ENCODE data around the gene LIMS3. TPM values are rescaled to one million over a fixed set of nuclear protein-coding genes. Genes with fewer than 3 reads are reported as not detected.
"Not testable (repeated sequence)": the region's sequence is repeated elsewhere in the genome, so short reads cannot be mapped to it uniquely, and the experiment has no call there.

LIMS3 gene
- total and polyA plus RNA-seq, 3 experiments from 2014 or later = 0.91 to 1.7 (median 1.5) TPM

DNA sequence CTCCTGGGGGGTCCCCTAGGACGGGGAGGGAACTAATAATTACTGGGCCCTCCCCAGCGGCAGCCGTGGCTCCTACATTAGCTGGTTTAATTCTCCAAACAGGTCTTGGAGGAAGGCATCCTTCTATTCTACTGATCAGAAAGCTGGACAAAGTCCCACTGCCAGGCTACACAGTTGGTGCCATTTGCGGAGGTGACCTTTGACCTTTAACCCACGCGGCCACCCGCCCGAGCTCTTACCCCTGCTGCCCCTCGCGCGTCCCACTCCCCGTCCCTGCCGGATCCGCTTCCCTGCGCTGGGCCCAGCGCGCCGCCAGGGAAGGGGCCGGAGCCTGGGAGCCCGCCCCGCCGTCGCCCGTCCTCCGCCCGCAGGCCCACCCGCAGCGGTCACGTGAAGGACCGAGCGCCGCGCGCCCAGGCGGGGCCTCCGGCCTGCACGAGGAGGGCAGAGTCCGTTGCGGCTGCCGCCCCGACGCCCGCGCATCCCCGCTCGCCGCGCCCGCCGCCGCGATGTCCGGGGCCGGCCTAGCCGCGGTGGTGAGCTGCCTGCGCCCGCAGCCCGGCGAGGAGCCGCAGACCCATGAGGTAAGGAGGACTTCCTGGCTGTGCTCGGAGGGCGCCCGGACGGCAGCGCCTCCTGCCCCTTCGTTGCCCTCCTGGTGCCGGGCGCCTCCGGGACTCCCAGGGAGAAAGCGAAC lies 48.9 kb downstream of the LIMS3 start:
- DNase-seq; H3K27ac ChIP-seq (ENCODE audit: low read depth, low read length); H3K4me1 Mint-ChIP-seq; H3K9me3 ChIP-seq (ENCODE audit: low read length); H3K4me3 ChIP-seq (ENCODE audit: low read length); CTCF ChIA-PET; H3K27me3 Mint-ChIP-seq; H3K4me3 Mint-ChIP-seq; H3K36me3 Mint-ChIP-seq; H3K27me3 ChIP-seq (ENCODE audit: insufficient read depth, low read length, poor library complexity, severe bottlenecking); H3K4me1 ChIP-seq (ENCODE audit: insufficient read depth, low read length); H3K9me3 Mint-ChIP-seq; H3K27ac Mint-ChIP-seq; POLR2A ChIA-PET; H3K36me3 ChIP-seq (ENCODE audit: insufficient read depth, low read length): not testable (repeated sequence)

GRCh38 chr2:109947959-109948520 lies 49.6 kb downstream of the LIMS3 start:
- H3K9me3 ChIP-seq (ENCODE audit: low read length); H3K4me3 ChIP-seq (ENCODE audit: low read length); CTCF ChIA-PET; H3K27ac Mint-ChIP-seq; H3K4me3 Mint-ChIP-seq; H3K27me3 Mint-ChIP-seq; H3K27me3 ChIP-seq (ENCODE audit: insufficient read depth, low read length, poor library complexity, severe bottlenecking); POLR2A ChIA-PET; H3K36me3 Mint-ChIP-seq; H3K4me1 ChIP-seq (ENCODE audit: insufficient read depth, low read length); H3K4me1 Mint-ChIP-seq; H3K27ac ChIP-seq (ENCODE audit: low read depth, low read length); DNase-seq; H3K9me3 Mint-ChIP-seq; H3K36me3 ChIP-seq (ENCODE audit: insufficient read depth, low read length): not testable (repeated sequence)

DNA sequence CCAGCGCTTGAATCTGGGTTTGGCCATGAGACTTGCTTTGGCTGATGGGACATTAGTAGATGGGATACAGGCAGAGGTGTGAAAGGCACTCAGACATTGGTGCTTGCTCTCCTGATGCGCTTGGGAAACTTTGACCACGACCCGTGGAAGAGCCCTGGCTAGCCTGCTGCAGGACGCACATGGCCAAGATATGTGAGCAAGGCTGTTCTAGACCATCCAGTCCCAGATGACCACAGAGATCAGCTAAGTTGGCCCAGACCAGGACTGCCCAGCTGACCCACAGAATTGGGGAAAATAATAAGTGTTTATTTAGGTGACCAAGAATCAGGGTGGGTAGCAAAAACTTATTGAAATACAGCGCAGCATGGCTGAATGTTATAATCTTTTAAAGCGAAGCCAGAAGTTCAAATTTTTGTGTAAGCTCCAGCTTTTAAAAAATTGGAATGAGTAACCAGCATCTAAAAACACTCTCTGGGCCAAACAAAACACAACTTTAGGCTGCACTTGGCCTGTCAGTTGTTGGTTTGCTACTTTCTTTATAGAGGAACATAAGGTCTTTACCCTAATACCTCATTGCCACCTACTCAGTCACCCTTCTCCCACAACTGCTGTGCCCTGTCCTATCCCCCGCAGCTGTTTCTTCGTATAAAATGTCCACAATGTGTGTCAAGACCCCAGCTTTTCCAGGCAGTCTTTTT lies 51.8 kb downstream of the LIMS3 start:
- CTCF ChIA-PET; H3K27me3 Mint-ChIP-seq; H3K36me3 Mint-ChIP-seq; H3K9me3 Mint-ChIP-seq; H3K27ac Mint-ChIP-seq; POLR2A ChIA-PET; H3K9me3 ChIP-seq (ENCODE audit: low read length); H3K4me3 Mint-ChIP-seq; H3K27me3 ChIP-seq (ENCODE audit: insufficient read depth, low read length, poor library complexity, severe bottlenecking); H3K4me1 Mint-ChIP-seq; H3K4me1 ChIP-seq (ENCODE audit: insufficient read depth, low read length); DNase-seq; H3K36me3 ChIP-seq (ENCODE audit: insufficient read depth, low read length); H3K4me3 ChIP-seq (ENCODE audit: low read length); H3K27ac ChIP-seq (ENCODE audit: low read depth, low read length): not testable (repeated sequence)

GRCh38 chr2:109963942-109964341 lies 65.5 kb downstream of the LIMS3 start:
- H3K27me3 Mint-ChIP-seq; H3K4me1 ChIP-seq (ENCODE audit: insufficient read depth, low read length); H3K4me3 ChIP-seq (ENCODE audit: low read length); H3K4me3 Mint-ChIP-seq; DNase-seq; H3K36me3 ChIP-seq (ENCODE audit: insufficient read depth, low read length); H3K4me1 Mint-ChIP-seq; CTCF ChIA-PET; POLR2A ChIA-PET; H3K9me3 ChIP-seq (ENCODE audit: low read length); H3K27ac Mint-ChIP-seq; H3K9me3 Mint-ChIP-seq; H3K27ac ChIP-seq (ENCODE audit: low read depth, low read length); H3K36me3 Mint-ChIP-seq; H3K27me3 ChIP-seq (ENCODE audit: insufficient read depth, low read length, poor library complexity, severe bottlenecking): not testable (repeated sequence)

GRCh38 chr2:109965482-109965881 lies 67.0 kb downstream of the LIMS3 start:
- H3K27me3 ChIP-seq (ENCODE audit: insufficient read depth, low read length, poor library complexity, severe bottlenecking); H3K4me1 Mint-ChIP-seq; H3K36me3 ChIP-seq (ENCODE audit: insufficient read depth, low read length); H3K27ac Mint-ChIP-seq; H3K27ac ChIP-seq (ENCODE audit: low read depth, low read length); H3K4me1 ChIP-seq (ENCODE audit: insufficient read depth, low read length); H3K9me3 Mint-ChIP-seq; CTCF ChIA-PET; H3K36me3 Mint-ChIP-seq; H3K27me3 Mint-ChIP-seq; H3K4me3 ChIP-seq (ENCODE audit: low read length); H3K9me3 ChIP-seq (ENCODE audit: low read length); POLR2A ChIA-PET; DNase-seq; H3K4me3 Mint-ChIP-seq: not testable (repeated sequence)

- CTCF ChIA-PET; H3K27me3 ChIP-seq (ENCODE audit: insufficient read depth, low read length, poor library complexity, severe bottlenecking); H3K27ac ChIP-seq (ENCODE audit: low read depth, low read length); H3K27me3 Mint-ChIP-seq; DNase-seq; H3K4me1 Mint-ChIP-seq; H3K4me3 Mint-ChIP-seq; H3K4me3 ChIP-seq (ENCODE audit: low read length); H3K27ac Mint-ChIP-seq; H3K36me3 Mint-ChIP-seq; H3K9me3 ChIP-seq (ENCODE audit: low read length); H3K36me3 ChIP-seq (ENCODE audit: insufficient read depth, low read length); POLR2A ChIA-PET; H3K4me1 ChIP-seq (ENCODE audit: insufficient read depth, low read length); H3K9me3 Mint-ChIP-seq: not testable (repeated sequence)
Measured at GRCh38 chr2:109966107-109966736, 67.7 kb downstream of the LIMS3 start.

DNA sequence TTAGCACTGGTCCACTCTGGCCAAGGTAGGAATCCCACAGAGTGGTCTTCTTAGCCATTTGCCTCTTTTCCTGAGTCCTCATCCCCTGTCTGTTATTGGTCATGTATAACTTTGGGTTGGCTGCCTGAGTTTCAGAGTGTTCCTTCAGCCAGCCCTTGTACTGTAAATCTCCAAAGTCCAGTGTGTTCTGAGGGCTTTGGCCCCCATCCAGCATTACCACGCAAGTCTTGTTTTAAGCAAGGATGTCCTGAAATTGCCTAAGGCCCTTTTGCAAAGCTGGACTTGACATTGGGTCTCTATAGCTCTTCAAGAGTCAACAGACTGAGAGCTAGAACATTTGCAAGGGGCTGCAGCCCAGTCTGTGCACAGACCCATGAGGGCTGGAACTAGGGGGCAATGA lies 68.4 kb downstream of the LIMS3 start:
- H3K4me3 ChIP-seq (ENCODE audit: low read length); H3K9me3 ChIP-seq (ENCODE audit: low read length); CTCF ChIA-PET; POLR2A ChIA-PET; H3K27ac ChIP-seq (ENCODE audit: low read depth, low read length); DNase-seq; H3K4me1 ChIP-seq (ENCODE audit: insufficient read depth, low read length); H3K27ac Mint-ChIP-seq; H3K9me3 Mint-ChIP-seq; H3K27me3 Mint-ChIP-seq; H3K4me3 Mint-ChIP-seq; H3K4me1 Mint-ChIP-seq; H3K36me3 Mint-ChIP-seq; H3K27me3 ChIP-seq (ENCODE audit: insufficient read depth, low read length, poor library complexity, severe bottlenecking); H3K36me3 ChIP-seq (ENCODE audit: insufficient read depth, low read length): not testable (repeated sequence)

DNA sequence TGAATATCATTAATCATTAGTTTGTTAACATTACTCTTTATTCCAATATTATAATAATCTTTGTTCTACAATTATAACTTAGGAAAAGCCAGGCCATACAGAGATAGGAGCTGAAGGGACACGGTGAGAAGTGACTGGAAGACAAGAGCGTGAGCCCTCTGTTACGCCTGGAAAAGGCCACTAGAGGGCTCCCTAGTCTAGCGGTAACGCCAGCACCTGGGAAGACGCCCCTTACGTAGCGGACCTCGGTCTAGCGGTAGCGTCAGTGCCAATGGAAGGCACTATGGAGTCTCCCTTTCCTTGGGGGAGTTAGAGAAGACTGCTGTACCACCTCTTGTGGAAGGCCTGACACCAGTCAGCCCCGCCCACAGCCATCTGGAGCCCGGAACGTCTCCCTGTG lies 71.4 kb downstream of the LIMS3 start:
- H3K4me3 ChIP-seq (ENCODE audit: low read length); H3K27me3 Mint-ChIP-seq; H3K36me3 ChIP-seq (ENCODE audit: insufficient read depth, low read length); H3K27ac ChIP-seq (ENCODE audit: low read depth, low read length); H3K4me3 Mint-ChIP-seq; H3K27me3 ChIP-seq (ENCODE audit: insufficient read depth, low read length, poor library complexity, severe bottlenecking); H3K27ac Mint-ChIP-seq; CTCF ChIA-PET; POLR2A ChIA-PET; H3K4me1 Mint-ChIP-seq; H3K9me3 Mint-ChIP-seq; H3K36me3 Mint-ChIP-seq; H3K4me1 ChIP-seq (ENCODE audit: insufficient read depth, low read length); H3K9me3 ChIP-seq (ENCODE audit: low read length); DNase-seq: not testable (repeated sequence)
